ENCODE measurements around the gene LRMDA.

The LRMDA gene

GRCh38 chr10:76080451-76080850, 649.0 kb downstream of the LRMDA start:
- no peak for DNase-seq

GRCh38 chr10:76080991-76081390, 649.6 kb downstream of the LRMDA start:
- DNase-seq, result no peak

GRCh38 chr10:76082232-76082631, 650.8 kb downstream of the LRMDA start:
- no peak for DNase-seq

- no peak for DNase-seq
Observed at GRCh38 chr10:76082956-76083355, 651.5 kb downstream of the LRMDA start.

GRCh38 chr10:76085002-76085816, 653.8 kb downstream of the LRMDA start:
- DNase-seq, result no peak

- DNase-seq, result no peak
Observed at GRCh38 chr10:76085817-76086167, 654.4 kb downstream of the LRMDA start.

- DNase-seq, result no peak
Observed at GRCh38 chr10:76086170-76086760, 654.8 kb downstream of the LRMDA start.

GRCh38 chr10:76086761-76087639, 655.6 kb downstream of the LRMDA start:
- DNase-seq, result no peak

GRCh38 chr10:76088008-76088407, 656.6 kb downstream of the LRMDA start:
- no peak for DNase-seq

GRCh38 chr10:76088980-76089379, 657.6 kb downstream of the LRMDA start:
- DNase-seq, result no peak

GRCh38 chr10:76089556-76090180, 658.2 kb downstream of the LRMDA start:
- DNase-seq, result no peak

GRCh38 chr10:76091926-76092325, 660.5 kb downstream of the LRMDA start:
- no peak for DNase-seq

GRCh38 chr10:76106611-76107010, 675.2 kb downstream of the LRMDA start:
- no peak for DNase-seq

- DNase-seq, result no peak
Observed at GRCh38 chr10:76108563-76109359, 677.3 kb downstream of the LRMDA start.

GRCh38 chr10:76111404-76111803, 680.0 kb downstream of the LRMDA start:
- DNase-seq, result no peak

- no peak for DNase-seq
Observed at GRCh38 chr10:76111986-76112825, 680.8 kb downstream of the LRMDA start.

GRCh38 chr10:76112826-76113150, 681.4 kb downstream of the LRMDA start:
- DNase-seq, result no peak

GRCh38 chr10:76113952-76114351, 682.5 kb downstream of the LRMDA start:
- no peak for DNase-seq

GRCh38 chr10:76114581-76115001, 683.2 kb downstream of the LRMDA start:
- DNase-seq, result peak; percentile 40

GRCh38 chr10:76115131-76115470, 683.7 kb downstream of the LRMDA start:
- no peak for DNase-seq

- peak; percentile 6 for DNase-seq
Observed at GRCh38 chr10:76115471-76116155, 684.2 kb downstream of the LRMDA start.

Data from NCI-H2029 treated with DMSO at 0.1 percent for 48 hours (cell line).